22Rv1 (cell line): Measurements from ENCODE around the gene PLEKHG1.

ENCODE experiments used
- H3K27ac ChIP-seq: fragments of 450-650 bp; 2 replicates; pipeline ENCODE4 v1.5.1; 2017
- CTCF ChIP-seq: fragments of 450-650 bp; IDR thresholded peaks from 2 replicates; pipeline ENCODE4 v1.5.1; 2017; ENCODE audit warnings: mild to moderate bottlenecking
- ZFX ChIP-seq: fragments of 450-650 bp; IDR thresholded peaks from 2 replicates; pipeline ENCODE4 v1.6.1; 2017; ENCODE audit warnings: antibody characterized with exemption, borderline replicate concordance

The PLEKHG1 gene

GRCh38 chr6:150638267-150638666 lies 38.6 kb downstream of the PLEKHG1 start:
- no peak for TF ChIP-seq ZFX
- no peak for TF ChIP-seq CTCF
- H3K27ac ChIP-seq = no peak overlapping the region

- TF ChIP-seq ZFX = no peak
- no peak for TF ChIP-seq CTCF
- no peak overlapping the region for H3K27ac ChIP-seq
Observed at GRCh38 chr6:150638765-150639164, 39.1 kb downstream of the PLEKHG1 start.

- H3K27ac ChIP-seq = no peak overlapping the region
- TF ChIP-seq ZFX (no peak), CTCF (no peak)
Observed at GRCh38 chr6:150639823-150640331, 40.2 kb downstream of the PLEKHG1 start.

GRCh38 chr6:150640556-150641209 lies 41.0 kb downstream of the PLEKHG1 start:
- TF ChIP-seq CTCF = no peak
- no peak for TF ChIP-seq ZFX

GRCh38 chr6:150641398-150642139 lies 41.9 kb downstream of the PLEKHG1 start:
- TF ChIP-seq CTCF (no peak), ZFX (no peak)
- H3K27ac ChIP-seq = no peak overlapping the region

More at GRCh38 chr6:150640556-150641209, 41.0 kb downstream of the PLEKHG1 start:
- no peak overlapping the region for H3K27ac ChIP-seq

- TF ChIP-seq CTCF = no peak
- no peak overlapping the region for H3K27ac ChIP-seq
Observed at GRCh38 chr6:150646228-150646627, 46.5 kb downstream of the PLEKHG1 start.

- H3K27ac ChIP-seq = no peak overlapping the region
- no peak for TF ChIP-seq CTCF
- no peak for TF ChIP-seq ZFX
Observed at GRCh38 chr6:150647051-150647450, 47.4 kb downstream of the PLEKHG1 start.
